ENCODE data around the gene CDK14.

- no peak for TF ChIP-seq ESRRA (CRISPR knock-in tag; IDR thresholded peaks at IDR 0.05; ENCODE audit: borderline replicate concordance)
- no peak for TF ChIP-seq CTCF (IDR thresholded peaks at IDR 0.05)
- no peak for TF ChIP-seq CBFB (CRISPR knock-in tag; IDR thresholded peaks at IDR 0.05; ENCODE audit: low read depth)
- no peak for TF ChIP-seq ATF2 (CRISPR knock-in tag; IDR thresholded peaks at IDR 0.05; ENCODE audit: borderline replicate concordance, low read depth)
- no peak for TF ChIP-seq NR3C1 (CRISPR knock-in tag; conservative IDR thresholded peaks at IDR 0.05; ENCODE audit: low read depth)
- no peak for TF ChIP-seq EMX1 (CRISPR knock-in tag; IDR thresholded peaks at IDR 0.05)
- no peak for TF ChIP-seq E2F4 (CRISPR knock-in tag; IDR thresholded peaks at IDR 0.05; ENCODE audit: borderline replicate concordance, low read depth)
- TF ChIP-seq ZNF281 (CRISPR knock-in tag; IDR thresholded peaks at IDR 0.05) = no peak
- no peak for TF ChIP-seq FOXK1 (CRISPR knock-in tag; IDR thresholded peaks at IDR 0.05)
- TF ChIP-seq USF1 (CRISPR knock-in tag; IDR thresholded peaks at IDR 0.05) = no peak
- TF ChIP-seq FOXP4 (CRISPR knock-in tag; IDR thresholded peaks at IDR 0.05) = no peak
- no peak for TF ChIP-seq NFE2L1 (CRISPR knock-in tag; IDR thresholded peaks at IDR 0.05)
Observed at GRCh38 chr7:90723866-90724265, 127.7 kb downstream of the CDK14 start.
